GM23338 (cell line): Measurements from ENCODE around the gene MMAB. TPM values are rescaled to one million over a fixed set of nuclear protein-coding genes. Genes with fewer than 3 reads are reported as not detected.

Source experiments
- ATAC-seq: fragments of 200-7000 bp; cut with Tn5 transposase; 3 replicates; pipeline ENCODE4 v1.9.1; 2020
- DNase-seq: peaks from one replicate; pipeline ENCODE4 v3.0.0-alpha.2; 2015; ENCODE audit warnings: low spot score
- H2AFZ ChIP-seq: fragments of 200-600 bp; sonication (generic); 2 replicates; pipeline ENCODE4 v1.8.0; 2016; ENCODE audit warnings: antibody characterized with exemption, mild to moderate bottlenecking, moderate library complexity
- H3F3A ChIP-seq: fragments of 200-600 bp; sonication (generic); replicated peaks from 2 replicates; pipeline ENCODE4 v1.8.0; 2017; ENCODE audit warnings: antibody characterized with exemption, mixed run types, low read depth
- H3K27ac ChIP-seq: fragments of 200-600 bp; sonication (generic); 2 replicates; pipeline ENCODE4 v1.6.1; 2016; ENCODE audit warnings: low read depth
- H3K27me3 ChIP-seq: fragments of 200-600 bp; sonication (generic); 2 replicates; pipeline ENCODE4 v1.8.0; 2016; ENCODE audit warnings: mild to moderate bottlenecking, mixed run types, moderate library complexity; ENCODE audit not compliant: insufficient read depth
- H3K36me3 ChIP-seq: fragments of 200-600 bp; sonication (generic); 2 replicates; pipeline ENCODE4 v1.8.0; 2016; ENCODE audit warnings: mild to moderate bottlenecking; ENCODE audit not compliant: insufficient read depth
- H3K4me1 ChIP-seq: fragments of 200-600 bp; sonication (generic); 2 replicates; pipeline ENCODE4 v1.8.0; 2016; ENCODE audit warnings: mild to moderate bottlenecking, moderate library complexity; ENCODE audit not compliant: insufficient read depth
- H3K4me2 ChIP-seq: fragments of 200-600 bp; sonication (generic); 2 replicates; pipeline ENCODE4 v1.7.1; 2017; ENCODE audit warnings: mixed run types
- H3K4me3 ChIP-seq: fragments of 200-600 bp; sonication (generic); 2 replicates; pipeline ENCODE4 v1.6.1; 2016; ENCODE audit warnings: mixed run types
- H3K79me2 ChIP-seq: fragments of 200-600 bp; sonication (generic); replicated peaks from 2 replicates; pipeline ENCODE4 v1.8.0; 2017; ENCODE audit warnings: mild to moderate bottlenecking; ENCODE audit not compliant: insufficient read depth
- H3K9me2 ChIP-seq: fragments of 200-600 bp; sonication (generic); 2 replicates; pipeline ENCODE4 v1.8.0; 2017; ENCODE audit not compliant: insufficient read depth
- H4K20me1 ChIP-seq: fragments of 200-600 bp; sonication (generic); replicated peaks from 2 replicates; pipeline ENCODE4 v1.8.0; 2017; ENCODE audit warnings: mild to moderate bottlenecking; ENCODE audit not compliant: insufficient read depth
- H3K27ac Mint-ChIP-seq: 2 replicates; pipeline ENCODE4 v1.8.0; 2020; ENCODE audit warnings: inconsistent platforms, mild to moderate bottlenecking, moderate library complexity, mixed read lengths
- H3K27me3 Mint-ChIP-seq: 3 replicates; pipeline ENCODE4 v1.8.0; 2022; ENCODE audit warnings: low read depth, mild to moderate bottlenecking, moderate library complexity, mixed read lengths, inconsistent platforms; ENCODE audit not compliant: insufficient read depth, poor library complexity
- H3K36me3 Mint-ChIP-seq: 3 replicates; pipeline ENCODE4 v1.8.0; 2021; ENCODE audit warnings: low read depth, mild to moderate bottlenecking, inconsistent platforms, moderate library complexity, mixed read lengths
- H3K4me1 Mint-ChIP-seq: 3 replicates; pipeline ENCODE4 v1.8.0; 2020; ENCODE audit warnings: mild to moderate bottlenecking, inconsistent platforms, mixed read lengths
- H3K4me3 Mint-ChIP-seq: 3 replicates; pipeline ENCODE4 v1.8.0; 2021; ENCODE audit warnings: moderate library complexity, mild to moderate bottlenecking, inconsistent platforms, mixed read lengths
- H3K9me3 Mint-ChIP-seq: 3 replicates; pipeline ENCODE4 v1.8.0; 2020; ENCODE audit warnings: moderate library complexity, mild to moderate bottlenecking, inconsistent platforms, mixed read lengths
- EZH2phosphoT487 ChIP-seq: fragments of 200-600 bp; sonication (generic); IDR thresholded peaks from one replicate; pipeline ENCODE4 v1.8.1; 2018; ENCODE audit warnings: antibody characterized with exemption; ENCODE audit not compliant: unreplicated experiment
- NANOG ChIP-seq: IDR thresholded peaks from 2 replicates; pipeline ENCODE4 v1.6.1; 2016; ENCODE audit warnings: antibody characterized with exemption, borderline replicate concordance
- REST ChIP-seq: IDR thresholded peaks from one replicate; pipeline ENCODE4 v1.6.1; 2018; ENCODE audit warnings: antibody characterized with exemption; ENCODE audit not compliant: unreplicated experiment
- ZNF462 ChIP-seq: fragments of 250-450 bp; sonication (Bioruptor Pico); IDR thresholded peaks from 2 replicates; pipeline ENCODE4 v1.5.0; 2020; ENCODE audit warnings: mild to moderate bottlenecking, moderate library complexity
- polyA plus RNA-seq: library from polyadenylated mRNA; unstranded; fragments of >200 nt; fragmentation: Nextera tagmentation; extraction: Ambion mirVana; gene quantifications from 2 replicates; pipeline ENCODE4 v1.2.1, GENCODE V29; 2016
- total RNA-seq: library from RNA; depleted of rRNA; stranded (reverse); fragments of >200 nt; shearing (Covaris generic); gene quantifications from 2 replicates; pipeline ENCODE4 v1.2.3, GENCODE V29; 2014

MMAB gene
- total and polyA plus RNA-seq, 2 experiments from 2014 or later = 24.7 to 38.5 TPM

- H3K27ac ChIP-seq = no peak overlapping the region
- H3K9me2 ChIP-seq = no peaks in the 10 kb centered on the region
- H3K4me3 ChIP-seq = no peak overlapping the region
- H4K20me1 ChIP-seq = no peaks in the 10 kb centered on the region
- ATAC-seq (no peak), DNase-seq (no peak)
- Mint-ChIP-seq H3K36me3 (no peaks in the 10 kb centered on the region; the same call in 2 of the 3 replicates), H3K27me3 (peaks cover 19% of the 10 kb centered on the region), H3K9me3 (no peaks in the 10 kb centered on the region), H3K4me1 (no peaks in the 10 kb centered on the region), H3K4me3 (no peak overlapping the region), H3K27ac (no peak overlapping the region)
- no peaks in the 10 kb centered on the region for H3F3A ChIP-seq
- no peak overlapping the region for H2AFZ ChIP-seq
- no peak overlapping the region for H3K4me2 ChIP-seq
- H3K79me2 ChIP-seq = no peaks in the 10 kb centered on the region
- H3K4me1 ChIP-seq = no peaks in the 10 kb centered on the region
- H3K36me3 ChIP-seq = no peaks in the 10 kb centered on the region
- TF ChIP-seq REST = no peak
- TF ChIP-seq ZNF462 (CRISPR knock-in tag) = no peak
- no peak for TF ChIP-seq NANOG
- TF ChIP-seq EZH2phosphoT487 = no peak
- H3K27me3 ChIP-seq = no peaks in the 10 kb centered on the region
These were observed 33.8 kb downstream of the MMAB start for GRCh38 chr12:109539508-109539907.
